AG09319 (cell line): ENCODE results near the gene MRFAP1L1.

ENCODE experiments used
- DNase-seq: peaks from one replicate; pipeline ENCODE4 v3.0.0-alpha.2; 2010; ENCODE audit warnings: low read depth; ENCODE audit errors: extremely low read depth
- TF ChIP-seq, protein P1 (sequence below): IDR thresholded peaks from 2 replicates; pipeline ENCODE4 v1.5.1; 2011; ENCODE audit warnings: low read depth, mild to moderate bottlenecking, inconsistent platforms, low read length, moderate library complexity

Gene MRFAP1L1

DNA sequence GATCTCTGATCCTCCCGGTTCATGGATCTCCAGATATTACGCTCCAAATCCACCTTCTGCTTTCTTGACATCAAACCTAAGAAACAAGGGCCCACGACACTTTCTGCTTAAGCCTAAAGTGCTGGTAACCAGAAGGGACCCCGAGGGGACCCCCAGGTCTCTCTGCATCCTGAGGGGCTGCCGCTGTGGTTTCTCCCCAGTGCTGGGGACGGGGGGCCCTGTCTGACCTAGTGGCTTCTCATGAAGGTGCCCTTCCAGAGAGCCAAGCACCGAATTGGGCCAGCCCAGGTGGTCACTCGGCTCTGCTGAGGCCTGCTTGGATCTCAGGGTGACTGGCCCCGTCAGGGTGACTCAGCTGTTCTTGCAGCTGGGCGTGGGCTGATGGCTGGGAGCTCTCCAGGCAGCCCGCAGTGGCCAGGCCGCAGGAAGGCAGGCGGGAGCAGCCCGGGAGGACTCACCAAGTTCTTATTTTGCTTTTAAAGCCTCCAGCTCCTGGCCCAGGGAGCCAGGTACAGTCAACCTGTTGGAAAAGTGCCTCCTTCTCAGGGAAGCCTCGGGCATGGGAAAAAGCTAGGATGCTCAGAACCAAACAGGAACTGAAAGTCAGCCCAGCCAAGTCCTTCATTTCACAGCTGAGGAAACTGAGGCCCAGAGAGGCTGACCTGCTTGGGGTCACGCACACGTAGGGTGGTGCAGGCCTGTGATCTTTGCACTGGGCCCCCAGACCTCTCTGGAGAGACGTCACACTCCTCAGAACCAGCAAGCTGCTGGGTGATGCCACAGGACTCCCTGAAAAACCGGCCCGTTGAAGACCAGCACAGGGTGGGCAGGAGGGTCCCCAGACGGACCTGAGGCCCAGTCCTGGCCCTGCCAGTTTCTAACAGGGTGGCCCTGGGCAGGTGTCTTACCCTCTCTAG is 23.0 kb upstream of the MRFAP1L1 start:
- TF ChIP-seq, protein P1, sequence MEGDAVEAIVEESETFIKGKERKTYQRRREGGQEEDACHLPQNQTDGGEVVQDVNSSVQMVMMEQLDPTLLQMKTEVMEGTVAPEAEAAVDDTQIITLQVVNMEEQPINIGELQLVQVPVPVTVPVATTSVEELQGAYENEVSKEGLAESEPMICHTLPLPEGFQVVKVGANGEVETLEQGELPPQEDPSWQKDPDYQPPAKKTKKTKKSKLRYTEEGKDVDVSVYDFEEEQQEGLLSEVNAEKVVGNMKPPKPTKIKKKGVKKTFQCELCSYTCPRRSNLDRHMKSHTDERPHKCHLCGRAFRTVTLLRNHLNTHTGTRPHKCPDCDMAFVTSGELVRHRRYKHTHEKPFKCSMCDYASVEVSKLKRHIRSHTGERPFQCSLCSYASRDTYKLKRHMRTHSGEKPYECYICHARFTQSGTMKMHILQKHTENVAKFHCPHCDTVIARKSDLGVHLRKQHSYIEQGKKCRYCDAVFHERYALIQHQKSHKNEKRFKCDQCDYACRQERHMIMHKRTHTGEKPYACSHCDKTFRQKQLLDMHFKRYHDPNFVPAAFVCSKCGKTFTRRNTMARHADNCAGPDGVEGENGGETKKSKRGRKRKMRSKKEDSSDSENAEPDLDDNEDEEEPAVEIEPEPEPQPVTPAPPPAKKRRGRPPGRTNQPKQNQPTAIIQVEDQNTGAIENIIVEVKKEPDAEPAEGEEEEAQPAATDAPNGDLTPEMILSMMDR: no peak
- DNase-seq: peak; percentile 85

DNA sequence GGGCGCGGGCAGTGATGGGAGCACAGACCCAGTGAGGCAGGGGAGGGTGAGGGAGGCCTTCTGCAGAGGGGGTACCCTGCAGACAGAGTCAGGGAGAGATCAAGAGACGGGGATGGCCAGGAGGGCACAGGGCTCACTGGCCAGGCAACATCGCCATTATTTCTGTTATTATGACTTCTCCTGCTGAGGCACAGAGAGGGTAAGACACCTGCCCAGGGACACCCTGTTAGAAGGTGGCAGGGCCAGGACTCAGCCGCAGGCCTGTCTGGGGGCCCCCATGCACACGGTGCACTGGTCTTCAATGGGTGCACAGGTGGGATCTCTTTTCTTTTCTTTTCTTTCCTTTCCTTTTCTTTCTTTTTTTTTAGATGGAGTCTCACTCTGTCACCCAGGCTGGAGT is 22.1 kb upstream of the MRFAP1L1 start:
- TF ChIP-seq, protein P1: no peak
- DNase-seq: no peak

DNA sequence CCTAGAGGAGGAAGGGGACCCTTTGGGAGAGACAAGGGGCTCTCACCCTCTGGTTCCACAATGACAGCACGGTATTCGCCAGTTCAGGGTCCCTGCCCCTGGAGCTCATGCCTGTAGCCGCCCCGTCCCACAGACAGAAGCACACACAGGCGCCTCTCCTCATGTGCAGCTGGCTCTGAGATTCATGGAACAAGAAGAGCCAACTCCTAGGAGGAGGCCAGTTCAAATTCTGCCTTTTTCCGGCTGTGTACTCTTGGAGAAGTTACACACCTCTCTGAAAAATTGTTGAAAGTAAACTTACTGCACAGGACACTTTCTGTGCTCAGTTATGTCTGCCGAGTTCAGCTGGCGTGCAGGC is 21.6 kb upstream of the MRFAP1L1 start:
- DNase-seq: no peak
- TF ChIP-seq, protein P1: no peak

DNA sequence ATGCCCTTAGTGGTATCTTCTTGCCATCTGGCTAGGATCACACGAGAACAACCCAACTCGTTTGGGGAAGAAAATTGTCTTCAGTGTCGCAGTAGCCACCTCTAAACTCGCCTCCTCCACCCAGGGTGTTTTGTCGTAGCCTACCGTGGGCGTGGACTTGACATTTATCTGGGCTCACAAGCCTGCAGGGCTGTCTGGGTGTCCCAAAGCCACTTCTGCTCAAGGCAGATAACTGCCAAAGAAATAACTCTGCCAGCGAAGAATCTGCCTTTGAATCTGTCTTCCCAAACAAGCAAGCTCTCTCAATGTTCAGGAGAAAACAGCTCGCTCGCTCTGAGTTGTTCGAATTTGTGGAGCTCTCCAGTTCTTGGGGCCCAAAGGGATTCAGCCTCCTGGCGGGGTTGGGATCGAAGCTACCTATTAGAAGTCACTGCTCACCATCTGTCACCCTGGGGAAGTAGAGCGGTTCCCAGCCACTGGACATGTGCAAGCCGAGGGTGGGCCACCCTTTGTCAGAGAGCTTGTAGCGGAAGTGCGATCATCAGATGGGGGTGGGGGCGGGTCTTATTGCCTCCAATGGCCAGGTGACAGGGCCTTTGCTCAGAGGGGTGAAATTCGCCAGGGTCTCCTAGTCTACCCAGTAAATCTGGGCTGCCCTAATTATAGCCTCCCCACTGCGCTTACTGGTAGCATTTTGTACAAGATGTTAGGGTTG is 21.1 kb upstream of the MRFAP1L1 start:
- DNase-seq: no peak
- TF ChIP-seq, protein P1: no peak

DNA sequence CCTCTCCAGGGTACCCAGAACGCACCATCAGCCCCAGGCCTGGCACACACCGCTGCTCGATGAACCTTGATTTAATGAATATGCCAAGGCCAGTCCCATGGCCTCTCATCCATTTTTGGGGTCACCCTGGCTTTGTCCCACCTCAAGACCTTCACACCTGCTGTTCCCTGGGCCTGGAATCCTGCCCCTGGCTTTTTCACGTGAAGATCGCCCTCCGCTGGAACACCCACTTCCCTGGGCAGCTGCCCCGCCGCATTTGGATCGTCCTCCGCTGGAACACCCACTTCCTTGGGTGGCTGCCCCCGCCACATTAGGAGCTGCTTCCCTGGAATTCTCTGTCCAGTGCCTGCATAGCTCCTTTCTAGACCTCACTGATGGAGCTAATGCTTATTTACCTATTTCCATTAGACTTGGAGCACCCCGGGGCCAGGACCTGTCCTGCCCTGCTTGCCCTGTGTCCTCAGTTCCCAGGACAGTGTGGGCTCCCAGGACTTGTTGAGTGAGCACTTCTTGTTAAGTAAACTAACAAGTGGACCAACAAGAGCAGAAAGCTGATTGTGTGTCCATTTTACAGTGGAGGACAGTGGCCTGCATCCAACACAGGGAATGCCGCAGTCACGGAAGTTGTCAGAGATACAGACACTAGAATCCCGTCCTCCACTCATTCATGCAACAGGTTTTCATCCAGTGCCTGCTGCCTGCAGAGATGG is 18.8 kb upstream of the MRFAP1L1 start:
- no peak for DNase-seq
- TF ChIP-seq, protein P1: no peak

DNA sequence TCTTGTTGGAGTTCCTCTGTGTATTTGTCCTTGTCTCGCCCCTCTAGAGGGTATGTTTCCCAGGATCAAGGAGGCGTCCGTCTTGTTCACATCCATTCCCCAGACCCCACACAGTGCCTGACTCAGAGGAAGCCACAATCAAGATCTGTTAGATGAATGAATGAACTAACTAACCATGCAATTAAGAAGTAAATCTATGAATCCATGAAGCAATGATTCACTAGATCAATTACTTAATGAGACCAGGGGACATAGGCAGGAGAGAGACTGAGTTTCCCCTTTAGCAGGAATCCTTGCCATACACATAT is 18.2 kb upstream of the MRFAP1L1 start:
- TF ChIP-seq, protein P1: no peak
- no peak for DNase-seq
